T-helper 2 cell treated with Interferon-gamma antibody and Interleukin-4, amounts not matched to agents 5 μg/mL and 100 μg/mL, for 36 hours (primary cell): ENCODE measurements around the gene CYB5R2.

Experiments used
- DNase-seq: peaks from one replicate; pipeline ENCODE4 v3.0.0; 2021; ENCODE audit warnings: low spot score
- H3K27ac Mint-ChIP-seq: one replicate; pipeline ENCODE4 v1.8.0; 2021; ENCODE audit warnings: mild to moderate bottlenecking, mixed read lengths
- H3K27me3 Mint-ChIP-seq: one replicate; pipeline ENCODE4 v1.8.0; 2021; ENCODE audit warnings: low read depth, mixed read lengths
- H3K36me3 Mint-ChIP-seq: one replicate; pipeline ENCODE4 v1.8.0; 2021; ENCODE audit warnings: low read depth, mixed read lengths
- H3K4me1 Mint-ChIP-seq: one replicate; pipeline ENCODE4 v1.8.0; 2021; ENCODE audit warnings: low read depth, mixed read lengths
- H3K4me3 Mint-ChIP-seq: one replicate; pipeline ENCODE4 v1.8.0; 2022; ENCODE audit warnings: mild to moderate bottlenecking, moderate library complexity, mixed read lengths
- H3K9me3 Mint-ChIP-seq: one replicate; pipeline ENCODE4 v1.8.0; 2021; ENCODE audit warnings: mixed read lengths

The CYB5R2 gene

GRCh38 chr11:7638710-7639642, 34.3 kb downstream of the CYB5R2 start:
- Mint-ChIP-seq H3K27me3 (no peaks in the 10 kb centered on the region), H3K9me3 (no peaks in the 10 kb centered on the region), H3K36me3 (no peaks in the 10 kb centered on the region), H3K4me1 (no peaks in the 10 kb centered on the region), H3K4me3 (no peak overlapping the region), H3K27ac (no peak overlapping the region)
- DNase-seq = no peak

GRCh38 chr11:7637447-7638157, 35.7 kb downstream of the CYB5R2 start:
- Mint-ChIP-seq H3K27me3 (no peaks in the 10 kb centered on the region), H3K9me3 (no peaks in the 10 kb centered on the region), H3K36me3 (no peaks in the 10 kb centered on the region), H3K27ac (no peak overlapping the region), H3K4me3 (no peak overlapping the region), H3K4me1 (no peaks in the 10 kb centered on the region)
- no peak for DNase-seq

- no peak for DNase-seq
- Mint-ChIP-seq H3K4me1 (no peaks in the 10 kb centered on the region), H3K27ac (no peak overlapping the region), H3K4me3 (no peak overlapping the region), H3K27me3 (no peaks in the 10 kb centered on the region), H3K9me3 (no peaks in the 10 kb centered on the region), H3K36me3 (no peaks in the 10 kb centered on the region)
Measured at GRCh38 chr11:7636350-7636749, 37.0 kb downstream of the CYB5R2 start.

- no peaks in the 10 kb centered on the region for H3K4me1 Mint-ChIP-seq
- no peak overlapping the region for H3K27ac Mint-ChIP-seq
- DNase-seq = no peak
- H3K4me3 Mint-ChIP-seq = no peak overlapping the region
- H3K36me3 Mint-ChIP-seq = no peaks in the 10 kb centered on the region
- no peaks in the 10 kb centered on the region for H3K27me3 Mint-ChIP-seq
- H3K9me3 Mint-ChIP-seq = no peaks in the 10 kb centered on the region
Measured at GRCh38 chr11:7635708-7636107, 37.6 kb downstream of the CYB5R2 start.

- no peaks in the 10 kb centered on the region for H3K36me3 Mint-ChIP-seq
- DNase-seq = no peak
- no peak overlapping the region for H3K4me3 Mint-ChIP-seq
- H3K27ac Mint-ChIP-seq = no peak overlapping the region
- H3K27me3 Mint-ChIP-seq = no peaks in the 10 kb centered on the region
- no peaks in the 10 kb centered on the region for H3K9me3 Mint-ChIP-seq
- no peaks in the 10 kb centered on the region for H3K4me1 Mint-ChIP-seq
Measured at GRCh38 chr11:7635137-7635536, 38.2 kb downstream of the CYB5R2 start.

GRCh38 chr11:7632211-7632610, 41.1 kb downstream of the CYB5R2 start:
- no peak overlapping the region for H3K27ac Mint-ChIP-seq
- no peaks in the 10 kb centered on the region for H3K4me1 Mint-ChIP-seq
- no peaks in the 10 kb centered on the region for H3K36me3 Mint-ChIP-seq

GRCh38 chr11:7630002-7630401, 43.3 kb downstream of the CYB5R2 start:
- DNase-seq = no peak
- H3K4me3 Mint-ChIP-seq = no peak overlapping the region
- H3K27ac Mint-ChIP-seq = no peak overlapping the region
- no peaks in the 10 kb centered on the region for H3K27me3 Mint-ChIP-seq
- no peaks in the 10 kb centered on the region for H3K9me3 Mint-ChIP-seq
- H3K36me3 Mint-ChIP-seq = no peaks in the 10 kb centered on the region
- no peaks in the 10 kb centered on the region for H3K4me1 Mint-ChIP-seq

More at GRCh38 chr11:7632211-7632610, 41.1 kb downstream of the CYB5R2 start:
- Mint-ChIP-seq H3K4me3 (no peak overlapping the region), H3K9me3 (no peaks in the 10 kb centered on the region), H3K27me3 (no peaks in the 10 kb centered on the region)
- DNase-seq = no peak

- Mint-ChIP-seq H3K9me3 (no peaks in the 10 kb centered on the region), H3K36me3 (no peaks in the 10 kb centered on the region)
Measured at GRCh38 chr11:7628660-7629059, 44.6 kb downstream of the CYB5R2 start.

GRCh38 chr11:7622721-7623120, 50.6 kb downstream of the CYB5R2 start:
- Mint-ChIP-seq H3K4me3 (no peak overlapping the region), H3K9me3 (no peaks in the 10 kb centered on the region), H3K27ac (no peak overlapping the region), H3K4me1 (no peaks in the 10 kb centered on the region), H3K36me3 (no peaks in the 10 kb centered on the region), H3K27me3 (no peaks in the 10 kb centered on the region)
- DNase-seq = no peak

More at GRCh38 chr11:7628660-7629059, 44.6 kb downstream of the CYB5R2 start:
- Mint-ChIP-seq H3K27me3 (no peaks in the 10 kb centered on the region), H3K4me3 (no peak overlapping the region), H3K27ac (no peak overlapping the region), H3K4me1 (no peaks in the 10 kb centered on the region)
- no peak for DNase-seq

- H3K36me3 Mint-ChIP-seq = no peaks in the 10 kb centered on the region
- no peaks in the 10 kb centered on the region for H3K27me3 Mint-ChIP-seq
Measured at GRCh38 chr11:7621554-7621953, 51.7 kb downstream of the CYB5R2 start.

GRCh38 chr11:7621090-7621489, 52.2 kb downstream of the CYB5R2 start:
- Mint-ChIP-seq H3K4me1 (no peaks in the 10 kb centered on the region), H3K36me3 (no peaks in the 10 kb centered on the region), H3K9me3 (no peaks in the 10 kb centered on the region), H3K4me3 (no peak overlapping the region), H3K27me3 (no peaks in the 10 kb centered on the region), H3K27ac (no peak overlapping the region)
- DNase-seq = no peak

More at GRCh38 chr11:7621554-7621953, 51.7 kb downstream of the CYB5R2 start:
- Mint-ChIP-seq H3K9me3 (no peaks in the 10 kb centered on the region), H3K4me3 (no peak overlapping the region), H3K4me1 (no peaks in the 10 kb centered on the region), H3K27ac (no peak overlapping the region)
- DNase-seq = no peak

- no peaks in the 10 kb centered on the region for H3K36me3 Mint-ChIP-seq
Measured at GRCh38 chr11:7619322-7619721, 54.0 kb downstream of the CYB5R2 start.

GRCh38 chr11:7617032-7617431, 56.3 kb downstream of the CYB5R2 start:
- Mint-ChIP-seq H3K4me3 (no peak overlapping the region), H3K4me1 (no peaks in the 10 kb centered on the region), H3K9me3 (no peaks in the 10 kb centered on the region), H3K36me3 (no peaks in the 10 kb centered on the region), H3K27me3 (peaks cover 6% of the 10 kb centered on the region), H3K27ac (no peak overlapping the region)
- no peak for DNase-seq

More at GRCh38 chr11:7619322-7619721, 54.0 kb downstream of the CYB5R2 start:
- H3K27me3 Mint-ChIP-seq = no peaks in the 10 kb centered on the region
- DNase-seq = no peak
- no peaks in the 10 kb centered on the region for H3K4me1 Mint-ChIP-seq
- H3K9me3 Mint-ChIP-seq = no peaks in the 10 kb centered on the region
- H3K27ac Mint-ChIP-seq = no peak overlapping the region
- no peak overlapping the region for H3K4me3 Mint-ChIP-seq
